HCT116 (cell line): ENCODE results near the gene TM7SF2. TPM values are rescaled to one million over a fixed set of nuclear protein-coding genes. Genes with fewer than 3 reads are reported as not detected.

ENCODE experiments used
- ATAC-seq: fragments of 200-7000 bp; cut with Tn5 transposase; 2 replicates; pipeline ENCODE4 v1.9.1; 2020; ENCODE audit warnings: mild to moderate bottlenecking, moderate library complexity
- BruUV-seq: library from RNA; stranded (reverse); fragments of 400-500 nt; replicated peaks from 2 replicates; lab custom pipeline; 2021; lab: Mats Ljungman, UMichigan
- CTCF ChIA-PET: fragments of 300-600 bp; sonication (Branson Sonifier 250); formaldehyde crosslinking; loops from one replicate; lab custom pipeline; 2021; ENCODE audit warnings: antibody characterized with exemption; lab: Charles Lee
- POLR2A ChIA-PET: fragments of 300-600, 350-600 bp; sonication (Branson Sonifier 250); formaldehyde crosslinking; loops from one replicate; lab custom pipeline; 2021; ENCODE audit warnings: antibody characterized with exemption; lab: Charles Lee
- RAD21 ChIA-PET, 2 experiments: fragments of 300-600 bp; sonication (Branson Sonifier 250); formaldehyde crosslinking; loops; one replicate each; lab custom pipeline; 2023; ENCODE audit warnings: low total read pairs in 2 of 2; ENCODE audit not compliant: uncharacterized antibody in 2 of 2, unreplicated experiment in 2 of 2, low non-redundant PET in 1 of 2; lab: Charles Lee
- DNase-seq: peaks from one replicate; pipeline ENCODE4 v3.0.0-alpha.2; 2010; ENCODE audit warnings: low read depth, low spot score
- H2AFZ ChIP-seq: fragments of 200-600 bp; shearing (Covaris generic), sonication (generic); 2 replicates; pipeline ENCODE4 v1.6.1; 2017; ENCODE audit warnings: low read depth, mixed run types, mixed read lengths, antibody characterized with exemption, low read length; ENCODE audit not compliant: poor library complexity, severe bottlenecking
- H3K27ac ChIP-seq: 2 replicates; pipeline ENCODE4 v1.5.1; 2012; ENCODE audit warnings: low read depth, low read length
- H3K27me3 ChIP-seq: fragments of 200-600 bp; sonication (generic); 2 replicates; pipeline ENCODE4 v1.6.1; 2016; ENCODE audit warnings: mixed run types, low read length, mixed read lengths; ENCODE audit not compliant: insufficient read depth
- H3K36me3 ChIP-seq, 2 experiments: fragments of 200-500 bp in 1 of 2; fragments of 200-600 bp in 1 of 2; sonication (Bioruptor generic) in 1 of 2; sonication (generic) in 1 of 2; 2 replicates each; pipeline versions ENCODE4 v1.5.1 to v1.6.1; 2014 to 2016; ENCODE audit warnings: low read length in 2 of 2, inconsistent platforms in 1 of 2, mixed read lengths in 1 of 2, mixed run types in 1 of 2; ENCODE audit not compliant: insufficient read depth in 2 of 2, control insufficient read depth in 1 of 2
- H3K4me1 ChIP-seq, 2 experiments: fragments of 200-600 bp in 1 of 2; sonication (generic) in 1 of 2; 2 replicates each; pipeline versions ENCODE4 v1.5.1 to v1.6.1; 2012 to 2017; ENCODE audit warnings: low read length in 2 of 2, inconsistent platforms in 1 of 2, mild to moderate bottlenecking in 1 of 2, mixed read lengths in 1 of 2, mixed run types in 1 of 2, moderate library complexity in 1 of 2; ENCODE audit not compliant: insufficient read depth in 2 of 2, control insufficient read depth in 1 of 2
- H3K4me2 ChIP-seq: fragments of 200-600 bp; sonication (generic); 2 replicates; pipeline ENCODE4 v1.6.1; 2017; ENCODE audit warnings: mixed run types, low read length, mixed read lengths
- H3K4me3 ChIP-seq, 2 experiments: fragments of 200-600 bp in 1 of 2; sonication (generic) in 1 of 2; replicated peaks in 1 of 2; 2 replicates each; pipeline ENCODE4 v1.5.1; 2011 to 2016; ENCODE audit warnings: low read length in 2 of 2, control low read depth in 1 of 2, low read depth in 1 of 2, mild to moderate bottlenecking in 1 of 2, mixed read lengths in 1 of 2, mixed run types in 1 of 2
- H3K79me2 ChIP-seq: fragments of 200-600 bp; sonication (generic); 2 replicates; pipeline ENCODE4 v1.6.1; 2017; ENCODE audit warnings: mild to moderate bottlenecking, mixed run types, low read length, moderate library complexity, mixed read lengths; ENCODE audit not compliant: insufficient read depth
- H3K9ac ChIP-seq: fragments of 200-600 bp; sonication (generic); 2 replicates; pipeline ENCODE4 v1.6.1; 2016; ENCODE audit warnings: low read length, mixed read lengths
- H3K9me2 ChIP-seq: fragments of 200-600 bp; sonication (generic), shearing (Covaris generic); 2 replicates; pipeline ENCODE4 v1.6.1; 2017; ENCODE audit warnings: mixed run types, mild to moderate bottlenecking, moderate library complexity; ENCODE audit not compliant: insufficient read depth
- H3K9me3 ChIP-seq, 2 experiments: fragments of 200-500 bp in 1 of 2; fragments of 200-600 bp in 1 of 2; sonication (Bioruptor generic) in 1 of 2; sonication (generic) in 1 of 2; 2 replicates each; pipeline ENCODE4 v1.6.1; 2014 to 2017; ENCODE audit warnings: low read length in 2 of 2, mixed read lengths in 2 of 2, inconsistent platforms in 1 of 2, low read depth in 1 of 2, mild to moderate bottlenecking in 1 of 2, mixed run types in 1 of 2, moderate library complexity in 1 of 2; ENCODE audit not compliant: control insufficient read depth in 1 of 2, insufficient read depth in 1 of 2
- H4K20me1 ChIP-seq: fragments of 200-600 bp; sonication (generic), shearing (Covaris generic); 2 replicates; pipeline ENCODE4 v1.6.1; 2017; ENCODE audit warnings: mixed run types, mild to moderate bottlenecking, moderate library complexity; ENCODE audit not compliant: insufficient read depth
- CTCF ChIP-seq, 3 experiments: fragments of 200-600 bp in 1 of 3; sonication (generic) in 1 of 3; IDR thresholded peaks in 2 of 3; conservative IDR thresholded peaks in 1 of 3; 2 replicates each; pipeline ENCODE4 v1.5.1; 2012 to 2017; ENCODE audit warnings: low read depth in 2 of 3, low read length in 2 of 3, antibody characterized with exemption in 1 of 3, borderline replicate concordance in 1 of 3, control low read depth in 1 of 3, mild to moderate bottlenecking in 1 of 3, mixed read lengths in 1 of 3, mixed run types in 1 of 3, moderate library complexity in 1 of 3; ENCODE audit not compliant: insufficient read depth in 1 of 3
- ELF1 ChIP-seq: IDR thresholded peaks from 2 replicates; pipeline ENCODE4 v1.6.1; 2012; ENCODE audit warnings: low read depth, borderline replicate concordance
- FOSL1 ChIP-seq: IDR thresholded peaks from 2 replicates; pipeline ENCODE4 v1.6.1; 2012; ENCODE audit warnings: low read depth
- JUND ChIP-seq: IDR thresholded peaks from 2 replicates; pipeline ENCODE4 v1.6.1; 2012
- MAX ChIP-seq: IDR thresholded peaks from 2 replicates; pipeline ENCODE4 v1.6.1; 2012
- POLR2A ChIP-seq: IDR thresholded peaks from 2 replicates; pipeline ENCODE4 v1.7.0; 2011; ENCODE audit warnings: borderline replicate concordance; ENCODE audit not compliant: insufficient read depth, insufficient read length; ENCODE audit errors: extremely low read depth
- POLR2AphosphoS5 ChIP-seq: IDR thresholded peaks from 2 replicates; pipeline ENCODE4 v1.6.1; 2011; ENCODE audit warnings: mild to moderate bottlenecking, low read depth, low read length, moderate library complexity
- SIN3A ChIP-seq: IDR thresholded peaks from 2 replicates; pipeline ENCODE4 v1.6.1; 2012; ENCODE audit warnings: low read depth
- SRF ChIP-seq: IDR thresholded peaks from 2 replicates; pipeline ENCODE4 v1.6.1; 2012; ENCODE audit warnings: low read depth
- TCF7L2 ChIP-seq: IDR thresholded peaks from 2 replicates; pipeline ENCODE4 v1.7.0; 2011; ENCODE audit warnings: borderline replicate concordance, inconsistent platforms; ENCODE audit not compliant: insufficient read depth, insufficient read length; ENCODE audit errors: extremely low read depth
- ZBTB33 ChIP-seq: IDR thresholded peaks from 2 replicates; pipeline ENCODE4 v1.6.1; 2011; ENCODE audit warnings: mild to moderate bottlenecking, low read length, moderate library complexity; ENCODE audit not compliant: insufficient replicate concordance; ENCODE audit errors: extremely low read depth
- intact Hi-C: fragments of 100-400 bp; cut with micrococcal nuclease; formaldehyde crosslinking; loops from 2 replicates; pipeline ENCODE4 v1.10.0; 2022
- total RNA-seq: library from RNA; stranded (reverse); gene quantifications from one replicate; pipeline ENCODE4 v1.2.1, GENCODE V29; 2021; ENCODE audit not compliant: unreplicated experiment

Gene TM7SF2
- total RNA-seq, 1 experiment from 2014 or later, result 52.9 TPM

- TF ChIP-seq CTCF (IDR thresholded peaks at IDR 0.05 in 2 of 3, conservative IDR thresholded peaks at IDR 0.05 in 1 of 3; ENCODE audit: borderline replicate concordance in 1 of 3, insufficient read depth in 1 of 3, low read depth in 2 of 3, low read length in 2 of 3), result no peak
- TF ChIP-seq MAX, result no peak
- no peak for TF ChIP-seq POLR2AphosphoS5
Measured at GRCh38 chr11:65131895-65132237, 20.2 kb downstream of the TM7SF2 start (continued).

- no peaks in the 10 kb centered on the region for H3K9me3 ChIP-seq
- peak overlapping the region; percentile 81 to 98 for H3K4me3 ChIP-seq
- ATAC-seq, result no peak
- H3K4me1 ChIP-seq, result peaks cover 9 to 28% of the 10 kb centered on the region in 2 experiments; a peak in 3 of 4 replicates
- ChIA-PET RAD21 (no interaction called here), POLR2A (interaction anchor here (2.1 to 4.1 kb wide), 2 partner anchors 10 to 11 kb away, joined by 12 to 52 read pairs; partner anchors contain the start of genes FAU and MRPL49), CTCF (no interaction called here)
- H3K4me2 ChIP-seq, result peak overlapping the region; percentile 95
- H3K36me3 ChIP-seq, result peaks cover 16 to 39% of the 10 kb centered on the region in 2 experiments; a peak in 3 of 4 replicates
- no peak for DNase-seq
- H4K20me1 ChIP-seq, result no peaks in the 10 kb centered on the region
- H3K9ac ChIP-seq, result 0 out of 2 replicates have a peak overlapping the region, but pooled peaks have one; percentile 89
- no peak overlapping the region for H2AFZ ChIP-seq
- H3K79me2 ChIP-seq, result peaks cover 27% of the 10 kb centered on the region
- peak overlapping the region; percentile 42 for H3K27ac ChIP-seq
- H3K9me2 ChIP-seq, result no peaks in the 10 kb centered on the region
- intact Hi-C loops, result no loop called here
- no TSS peak for BruUV-seq
- H3K27me3 ChIP-seq, result no peaks in the 10 kb centered on the region
- no peak for TF ChIP-seq FOSL1
- no peak for TF ChIP-seq MAX
- TF ChIP-seq ELF1, result no peak
- no peak for TF ChIP-seq TCF7L2
- TF ChIP-seq CTCF (IDR thresholded peaks at IDR 0.05 in 2 of 3, conservative IDR thresholded peaks at IDR 0.05 in 1 of 3; ENCODE audit: borderline replicate concordance in 1 of 3, insufficient read depth in 1 of 3, low read depth in 2 of 3, low read length in 2 of 3), result no peak
- no peak for TF ChIP-seq JUND
- no peak for TF ChIP-seq SIN3A
- no peak for TF ChIP-seq ZBTB33
- TF ChIP-seq POLR2A, result no peak
- no peak for TF ChIP-seq SRF
Measured at GRCh38 chr11:65132238-65132987, 20.7 kb downstream of the TM7SF2 start.
